GM21367 (cell line): ENCODE data around the gene HEATR9.
"Not testable (repeated sequence)": the region's sequence is repeated elsewhere in the genome, so short reads cannot be mapped to it uniquely, and the experiment has no call there.

Source experiments
- ATAC-seq: cut with Tn5 transposase; IDR thresholded peaks from one replicate; pipeline ENCODE4 v1.9.1; 2021; ENCODE audit not compliant: unreplicated experiment

The HEATR9 gene, protein sequence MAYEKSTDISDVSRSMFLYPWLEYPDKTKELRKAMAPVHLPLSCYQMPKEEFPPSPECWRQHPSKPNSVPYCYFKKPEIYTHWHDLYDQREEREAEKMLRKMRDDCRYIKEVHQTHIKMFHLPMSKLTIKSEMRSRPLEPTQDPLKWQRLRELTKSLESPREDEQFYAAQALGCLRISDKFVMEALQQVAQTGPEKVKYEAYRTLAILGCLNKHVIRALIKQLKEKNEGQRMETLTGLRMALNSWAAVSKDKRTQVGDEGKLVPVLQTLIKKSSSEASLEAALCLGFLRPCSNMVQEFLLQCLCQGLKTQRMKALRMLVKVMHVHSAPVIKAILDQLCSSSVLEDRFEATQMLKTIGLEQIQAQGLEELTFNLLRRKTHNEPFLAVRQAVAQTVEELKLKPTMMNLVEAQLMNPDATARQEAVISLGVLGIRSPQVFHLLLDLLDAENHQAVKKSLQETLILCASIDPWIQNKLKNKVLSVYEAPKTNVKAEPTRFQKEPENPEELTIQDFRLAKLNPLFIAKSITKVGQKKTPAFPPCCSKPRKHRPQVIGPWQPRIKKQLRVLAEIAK

DNA sequence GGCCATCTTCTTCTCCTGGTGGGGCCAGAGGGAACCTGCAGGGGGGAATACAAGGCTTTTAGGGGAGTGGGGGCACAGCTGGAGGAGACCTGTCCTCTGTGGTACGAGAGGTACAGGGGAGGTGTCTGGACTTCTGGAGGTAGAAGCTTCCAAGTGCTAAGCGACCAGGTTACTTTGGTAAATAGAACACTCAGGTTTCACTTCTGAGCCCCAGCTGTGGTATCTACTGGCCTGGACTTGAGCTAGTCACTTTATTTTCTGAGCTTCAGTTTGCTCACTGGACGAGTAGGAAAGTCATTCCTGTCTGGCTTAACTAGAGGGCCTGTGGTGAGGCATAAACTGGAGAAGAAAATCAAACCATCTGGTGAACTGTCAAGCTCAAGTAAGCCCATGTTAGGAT lies at the start of gene HEATR9:
Gene HEATR9 (minus strand): TSS at position 155 of the 400 bp plus-strand sequence. CDS start 149 bp downstream, at position 6.
- no peak for ATAC-seq

DNA sequence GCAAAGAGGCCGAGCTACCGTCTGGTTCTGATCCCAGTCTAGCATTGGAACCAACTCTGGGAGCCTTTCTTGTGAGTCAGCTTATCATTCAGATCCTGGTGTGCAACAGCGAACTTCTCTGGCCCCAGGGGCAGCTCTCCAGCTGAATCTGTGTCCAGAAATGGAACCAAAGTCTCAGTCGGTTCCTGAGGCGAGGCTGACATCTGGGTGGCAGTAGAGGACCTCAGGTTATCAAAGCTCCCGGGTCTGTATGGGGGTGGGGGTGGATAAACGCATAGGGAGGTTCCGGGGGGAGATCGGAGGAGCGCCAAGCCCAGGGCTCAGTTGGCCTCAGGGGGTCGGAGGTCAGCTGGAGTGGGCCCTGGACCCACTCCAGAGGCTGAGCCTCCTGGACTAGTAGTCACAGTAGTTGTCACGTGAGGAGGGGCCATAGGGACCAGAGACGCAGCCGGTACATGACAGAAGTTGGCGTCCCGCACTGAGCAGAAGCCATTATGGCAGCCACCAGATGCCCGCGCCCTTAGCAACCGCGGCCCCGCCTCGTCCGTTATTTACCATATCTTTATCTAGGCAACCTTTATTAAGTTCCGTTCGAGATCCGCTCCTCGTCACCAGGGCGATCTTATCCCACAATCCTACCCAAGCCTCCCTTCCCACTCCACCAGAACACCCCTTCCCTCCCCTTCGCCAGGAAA lies 49.0 kb upstream of the HEATR9 start:
- ATAC-seq: no peak

DNA sequence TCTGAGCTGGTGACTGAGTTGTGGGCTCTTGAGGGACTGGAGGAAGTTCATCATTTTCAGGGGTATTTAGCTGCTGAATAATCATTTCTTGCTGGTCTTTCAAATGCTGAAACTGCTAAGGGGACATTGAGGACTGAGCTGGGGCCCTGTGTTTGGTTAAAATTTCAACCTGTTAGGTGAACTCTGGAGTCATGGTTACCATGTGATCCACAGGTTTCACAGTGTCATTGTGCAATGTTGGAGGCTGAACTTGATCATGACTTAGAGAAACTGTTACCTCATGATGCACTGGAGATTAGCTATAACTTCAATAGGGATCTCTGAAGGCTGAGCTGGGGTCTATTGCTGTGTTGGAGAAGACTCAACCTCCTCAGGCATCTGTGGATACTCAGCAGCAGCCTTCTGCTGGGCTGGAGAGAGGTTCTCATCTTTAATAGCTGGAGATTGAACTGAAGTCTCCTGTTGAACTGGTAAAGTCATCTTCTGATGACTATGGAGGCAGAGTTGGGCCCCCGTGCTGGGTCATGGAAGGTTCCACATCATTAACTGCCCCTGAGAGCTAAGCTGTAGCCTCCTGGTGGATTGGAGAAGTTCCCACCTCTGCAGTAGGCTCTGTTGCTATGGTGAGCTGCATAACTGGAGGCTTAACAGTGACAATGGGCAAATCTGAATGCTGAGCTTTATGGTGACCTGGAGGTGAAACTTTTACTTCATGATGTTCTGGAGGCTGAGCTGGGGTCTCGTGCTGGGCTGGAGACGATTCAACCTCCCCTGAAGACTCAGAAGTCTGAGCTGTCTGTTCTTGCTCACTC lies 46.7 kb upstream of the HEATR9 start:
- no peak for ATAC-seq

DNA sequence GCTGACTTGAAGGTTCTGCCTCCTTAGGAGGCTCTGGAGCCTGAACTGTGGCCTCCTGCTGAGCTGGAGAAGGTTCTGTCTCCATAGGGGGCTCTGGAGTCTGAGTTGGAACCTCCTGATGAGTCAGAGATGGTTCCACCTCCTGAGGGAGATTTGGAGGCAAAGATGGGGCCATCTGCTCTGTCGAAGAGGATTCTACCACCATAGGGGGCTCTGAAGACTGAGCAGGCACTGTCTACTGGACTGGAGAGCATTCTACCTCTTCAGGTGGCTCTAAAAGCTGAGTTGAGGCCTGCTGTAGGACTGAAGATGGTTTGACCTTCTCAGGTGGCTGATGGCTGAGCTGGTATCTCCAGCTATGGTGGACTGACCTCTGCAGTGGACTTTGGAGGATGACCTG lies 45.7 kb upstream of the HEATR9 start:
- ATAC-seq: no peak

DNA sequence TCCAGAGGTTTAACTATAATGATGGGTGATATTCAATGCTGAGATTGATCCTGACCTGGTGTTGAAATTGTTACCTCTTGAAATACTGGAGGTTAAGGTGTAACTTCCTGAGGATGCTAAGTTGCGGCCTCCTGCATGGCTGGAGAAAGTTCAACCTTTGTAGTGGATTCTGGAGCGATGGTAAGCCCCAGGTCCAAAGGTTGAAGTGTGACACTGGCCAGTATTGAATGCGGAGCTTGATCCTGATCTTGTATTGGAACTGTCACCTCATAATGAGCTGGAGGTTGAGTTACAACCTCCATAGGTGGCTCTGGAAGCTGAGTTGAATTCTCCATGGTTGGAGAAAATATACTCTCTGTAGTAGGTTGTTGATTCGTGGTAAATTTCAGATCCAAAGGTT lies 44.9 kb upstream of the HEATR9 start:
- no peak for ATAC-seq

DNA sequence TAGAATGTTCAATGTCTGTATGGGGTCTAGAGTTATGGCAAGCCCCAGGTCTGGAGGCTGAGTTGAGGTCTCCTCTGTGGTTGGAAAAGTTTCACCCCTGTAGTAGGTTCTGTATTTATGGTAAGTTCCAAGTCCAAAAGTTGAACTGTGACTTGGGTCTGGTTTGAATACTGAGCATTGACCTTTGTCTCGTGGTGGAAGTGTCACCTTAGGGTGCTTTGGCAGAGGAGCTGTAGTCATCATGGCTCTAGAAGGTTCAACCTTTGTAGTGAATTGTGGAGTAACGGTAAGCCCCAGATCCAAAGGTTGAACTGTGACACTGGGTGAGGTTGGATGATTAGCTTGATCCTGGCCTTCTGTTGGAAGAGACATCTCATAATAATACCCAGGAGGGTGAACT lies 44.3 kb upstream of the HEATR9 start:
- ATAC-seq: no peak

DNA sequence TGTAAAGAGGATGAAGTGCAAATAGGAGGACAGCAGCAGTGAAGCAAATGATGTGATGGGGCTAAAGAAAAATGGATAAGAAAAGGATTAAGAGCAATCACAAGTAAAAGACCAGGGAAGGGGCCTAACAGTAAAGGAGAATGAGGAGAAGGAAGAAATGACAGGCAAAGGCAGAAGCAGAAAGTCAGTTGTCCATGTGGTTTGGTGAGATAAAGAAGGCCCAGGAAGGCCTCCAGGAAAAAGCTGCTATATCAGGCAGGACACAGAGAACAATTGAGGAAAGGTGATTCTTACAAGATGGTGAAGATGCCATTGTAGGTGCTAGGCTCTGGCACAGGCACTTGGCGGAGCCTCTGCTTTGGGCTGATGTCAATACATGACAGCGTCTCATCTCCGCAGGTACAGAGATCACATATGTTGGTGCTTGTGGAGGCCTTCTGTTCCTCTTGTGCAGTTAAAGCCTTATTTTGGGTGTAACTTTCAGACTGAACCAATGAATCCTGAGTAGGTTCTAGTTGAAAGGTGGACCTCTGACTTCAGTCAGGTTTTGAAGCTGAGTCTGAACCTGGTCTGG lies 43.7 kb upstream of the HEATR9 start:
- ATAC-seq: no peak

DNA sequence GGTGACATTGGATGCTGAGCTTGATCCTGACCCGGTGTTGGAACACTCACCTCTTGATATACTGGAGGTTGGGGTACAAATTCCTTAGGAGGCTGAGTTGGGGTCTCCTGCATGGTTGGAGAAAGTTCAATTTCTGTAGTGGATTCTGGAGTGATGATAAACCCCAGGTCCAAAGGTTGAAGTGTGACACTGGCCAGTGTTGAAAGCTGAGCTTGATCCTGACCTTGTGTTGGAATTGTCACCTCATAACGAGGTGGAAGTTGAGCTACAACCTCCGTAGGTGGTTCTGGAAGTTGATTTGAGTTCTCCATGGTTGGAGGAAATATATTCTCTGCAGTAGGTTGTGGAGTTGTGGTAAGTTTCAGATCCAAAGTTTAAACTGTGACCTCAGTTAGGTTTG lies 40.7 kb upstream of the HEATR9 start:
- no peak for ATAC-seq

DNA sequence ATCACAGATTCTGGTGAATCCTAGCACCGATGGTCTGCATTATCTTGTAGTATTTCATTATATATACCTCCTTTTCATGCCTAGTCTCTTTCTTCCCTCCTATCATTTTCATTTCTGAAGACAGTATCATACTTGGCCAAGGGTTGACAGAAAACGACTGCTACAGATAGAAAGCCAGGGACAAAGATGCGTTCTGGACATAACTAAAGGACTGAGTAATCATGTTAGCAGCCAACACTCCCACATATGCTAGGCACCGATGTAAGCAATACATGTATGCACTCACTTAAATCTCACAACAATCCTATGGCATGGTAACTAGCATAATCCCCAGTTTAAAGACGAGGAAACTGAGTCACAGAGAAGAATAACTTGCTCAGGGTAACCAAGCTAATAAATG lies 39.0 kb upstream of the HEATR9 start:
- no peak for ATAC-seq

DNA sequence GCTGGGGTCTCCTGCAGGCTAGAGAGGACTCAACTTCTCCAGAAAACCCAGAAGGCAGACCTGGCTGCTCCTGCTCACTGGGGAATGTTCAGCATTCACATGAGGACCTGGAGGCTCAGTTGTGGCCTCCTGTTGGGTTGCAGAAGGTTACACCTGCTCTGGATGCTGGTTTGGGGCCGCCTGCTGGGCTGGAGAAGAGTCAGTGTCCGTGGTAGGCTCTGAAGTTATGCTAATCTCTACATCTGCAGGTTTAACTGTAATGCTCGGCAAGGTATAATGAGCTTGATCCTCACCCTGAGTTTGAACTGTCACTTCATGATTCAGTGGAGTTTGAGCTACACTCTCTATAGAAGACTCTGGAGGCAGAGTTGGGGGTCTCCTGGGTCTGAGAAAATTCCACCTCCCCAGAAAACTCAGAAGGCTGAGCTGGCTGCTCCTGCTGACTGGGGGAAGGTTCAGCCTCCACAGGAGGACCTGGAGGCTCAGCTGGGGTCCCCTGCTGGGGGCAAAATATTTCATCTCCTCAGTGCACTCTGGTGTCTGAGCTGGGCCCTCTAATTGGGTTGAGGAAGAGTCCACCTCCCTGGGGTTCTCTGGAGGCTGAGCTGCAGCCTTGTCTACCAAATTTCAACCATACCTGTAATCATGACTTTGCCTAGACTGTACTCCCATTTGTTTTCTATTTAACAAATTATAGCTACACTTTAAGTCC lies 38.4 kb upstream of the HEATR9 start:
- ATAC-seq: no peak

DNA sequence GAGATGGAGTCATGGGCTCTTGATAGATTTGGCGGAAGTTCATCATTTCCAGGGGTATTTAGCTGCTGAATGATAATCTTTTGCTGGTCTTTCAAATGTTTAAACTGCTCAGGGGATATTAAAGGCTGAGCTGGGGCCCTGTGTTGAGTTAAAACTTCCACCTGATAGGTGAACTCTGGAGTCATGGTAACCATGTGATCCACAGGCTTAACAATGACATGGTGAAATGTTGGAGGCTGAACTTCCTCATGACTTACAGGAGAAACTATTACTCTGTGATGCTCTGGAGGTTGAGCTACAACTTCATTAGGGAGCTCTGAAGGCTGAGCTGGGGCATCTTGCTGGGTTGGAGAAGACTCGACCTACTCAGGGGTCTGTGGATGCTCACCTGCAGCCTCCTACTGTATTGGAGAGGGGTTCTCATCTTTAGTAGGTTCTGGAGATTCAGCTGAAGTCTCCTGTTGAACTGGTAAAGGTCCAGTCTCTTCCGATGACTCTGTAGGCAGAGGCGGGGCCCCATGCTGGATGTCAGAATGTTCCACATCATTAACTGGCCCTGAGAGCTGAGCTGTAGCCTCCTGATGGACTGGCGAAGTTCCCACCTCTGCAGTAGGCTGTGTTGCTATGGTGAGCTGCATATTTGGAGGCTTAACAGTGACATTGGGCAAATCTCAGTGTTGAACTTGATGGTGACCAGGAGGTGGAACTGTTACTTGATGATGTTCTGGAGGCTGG lies 37.7 kb upstream of the HEATR9 start:
- ATAC-seq: no peak

DNA sequence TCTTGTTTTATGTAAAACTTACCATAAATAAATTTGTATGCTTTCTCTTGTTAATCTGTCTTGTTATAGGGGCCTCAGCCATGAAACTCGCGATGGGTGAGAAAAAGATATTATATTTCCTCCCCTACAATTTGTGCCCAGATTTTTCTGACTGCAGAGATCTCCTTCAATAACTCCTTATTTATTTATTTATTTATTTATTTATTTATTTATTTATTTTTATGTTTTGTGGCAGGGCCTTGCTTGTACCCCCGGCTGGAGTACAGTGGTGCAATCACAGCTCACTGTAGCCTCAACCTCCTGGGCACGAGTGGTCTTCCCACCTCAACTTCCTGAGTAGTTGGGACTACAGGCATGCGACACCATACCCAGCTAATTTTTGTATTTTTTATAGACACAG lies 34.8 kb upstream of the HEATR9 start:
- no peak for ATAC-seq

DNA sequence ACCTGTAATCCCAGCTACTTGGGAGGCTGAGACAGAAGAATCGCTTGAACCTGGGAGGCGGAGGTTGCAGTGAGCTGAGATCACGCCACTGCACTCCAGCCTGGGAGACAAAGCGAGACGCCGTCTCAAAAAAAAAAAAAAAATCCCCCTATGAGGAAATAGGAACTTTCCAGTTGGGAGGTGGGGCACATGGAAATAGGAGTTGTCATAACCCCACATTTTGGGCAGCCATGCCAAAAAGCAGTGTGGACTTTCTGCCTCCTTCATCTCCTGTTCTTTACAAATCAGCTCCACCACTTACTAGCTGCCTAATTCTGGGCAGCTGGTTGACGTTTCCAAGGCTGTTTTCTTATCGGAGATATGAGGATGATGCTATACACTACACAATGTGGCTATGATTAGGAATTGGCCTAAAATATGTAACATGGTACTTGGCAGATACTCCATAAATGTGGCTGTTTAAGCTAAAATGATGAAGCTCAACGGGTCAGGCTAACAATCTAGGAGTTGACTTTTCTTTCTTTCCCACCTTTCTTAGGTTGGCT lies 33.0 kb upstream of the HEATR9 start:
- ATAC-seq: no peak

DNA sequence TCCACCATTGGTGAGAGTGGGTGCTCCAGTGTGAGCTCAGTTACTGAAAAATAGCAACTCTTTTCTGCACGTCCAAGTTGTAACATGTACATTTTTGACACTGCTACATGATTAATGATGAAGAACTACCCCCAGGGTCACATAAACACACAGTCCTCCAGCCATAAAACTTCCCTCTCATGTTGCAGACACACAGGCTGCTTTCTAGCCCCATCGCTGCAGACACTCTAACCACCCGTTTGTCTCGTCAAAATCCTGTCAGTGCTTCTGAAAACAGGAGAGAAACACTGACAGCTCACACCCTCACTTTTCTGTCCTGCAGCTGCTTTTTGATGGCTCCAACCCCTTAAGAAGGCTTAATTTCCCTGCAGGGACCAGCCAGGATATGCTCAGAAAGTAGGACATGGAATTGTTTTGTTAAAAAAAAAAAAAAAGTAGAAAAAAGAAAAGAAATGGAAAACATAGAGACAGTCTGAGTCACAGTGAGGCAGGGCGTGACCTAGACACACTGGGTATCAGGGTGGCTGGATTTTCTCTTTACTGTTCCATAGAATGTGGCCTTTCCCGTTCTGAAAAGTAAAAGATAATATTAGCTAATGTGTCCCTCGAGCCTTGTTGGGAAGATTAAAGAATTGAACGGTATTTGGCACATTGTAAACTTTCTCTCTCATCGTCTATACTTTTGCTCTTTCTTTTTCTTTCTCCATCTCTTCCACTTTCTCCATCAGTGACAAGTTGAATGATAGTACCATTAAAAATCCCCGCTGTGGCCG lies 32.2 kb upstream of the HEATR9 start:
- ATAC-seq: no peak

DNA sequence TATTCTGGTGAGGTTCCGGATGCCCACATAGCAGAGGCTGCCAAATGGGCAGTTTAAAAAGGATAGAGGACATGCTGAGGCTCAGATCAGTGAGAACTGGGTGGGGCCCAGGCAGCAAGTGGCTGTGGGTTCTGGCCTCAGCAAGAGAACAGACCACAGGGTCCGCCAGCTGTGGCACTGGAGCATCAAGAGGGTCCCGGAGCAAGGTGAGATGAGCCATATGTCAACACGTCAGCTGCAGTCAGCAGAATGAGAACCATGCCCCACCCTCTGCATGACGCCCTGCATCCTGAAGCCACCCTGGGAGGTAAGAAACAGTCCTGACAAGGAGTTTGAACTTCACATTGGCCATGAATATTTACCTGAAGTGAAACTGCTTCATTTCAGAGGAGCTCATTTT lies 31.6 kb upstream of the HEATR9 start:
- ATAC-seq: no peak

DNA sequence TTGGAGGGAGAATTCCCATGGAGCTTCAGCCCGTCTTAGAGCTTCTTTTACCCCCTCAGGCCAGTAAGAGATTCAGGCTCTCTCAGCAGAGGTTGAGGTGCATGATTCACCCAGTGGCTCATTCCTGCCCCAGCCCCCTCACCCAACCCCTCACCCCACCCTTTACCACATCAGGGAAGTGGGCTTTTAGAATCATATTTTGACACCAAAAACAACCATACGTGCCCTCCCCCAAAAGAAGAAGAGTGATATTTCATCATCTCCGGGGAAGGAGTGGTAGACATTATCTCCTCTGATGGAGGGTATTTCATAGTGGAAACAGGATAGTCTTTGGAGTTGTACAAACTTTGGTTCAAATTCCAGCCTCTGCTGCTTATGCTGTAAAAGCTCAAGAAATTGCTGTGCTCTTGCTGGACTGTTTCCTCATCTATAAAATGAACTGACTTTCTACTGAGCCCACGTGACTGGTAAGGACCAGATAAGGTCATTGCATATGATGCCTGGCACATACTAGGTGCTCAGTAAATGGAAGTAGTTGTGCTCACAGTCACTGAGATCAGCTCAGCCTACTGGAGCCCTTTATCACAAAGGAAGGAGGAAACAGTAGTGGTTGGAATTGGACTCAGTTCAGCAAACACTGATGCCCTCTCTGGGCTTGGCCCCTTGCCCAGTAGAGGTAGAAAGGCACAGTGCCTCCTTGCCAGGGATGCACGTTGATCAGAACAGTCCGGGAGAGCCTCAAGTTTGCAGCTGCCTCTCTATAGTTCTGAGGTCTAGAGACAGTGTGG lies 29.8 kb upstream of the HEATR9 start:
- ATAC-seq: no peak

DNA sequence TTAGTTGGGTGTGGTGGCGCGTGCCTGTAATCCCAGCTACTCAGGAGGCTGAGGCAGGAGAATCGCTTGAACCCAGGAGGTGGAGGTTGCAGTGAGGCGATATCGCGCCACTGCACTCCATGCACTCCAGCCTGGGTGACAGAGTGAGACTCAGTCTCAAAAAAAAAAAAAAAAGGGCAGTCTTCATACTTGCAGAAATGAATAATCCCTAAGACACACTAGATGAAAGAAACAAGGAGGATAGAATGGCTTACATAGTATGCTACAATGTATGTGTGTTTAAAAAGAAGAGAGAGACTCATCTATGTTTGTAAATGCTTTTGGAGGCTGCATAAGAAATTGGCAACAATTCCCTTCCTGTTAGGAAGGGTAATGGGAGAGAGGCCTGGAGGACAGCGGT lies 29.1 kb upstream of the HEATR9 start:
- not testable (repeated sequence) for ATAC-seq
